GM21529 (cell line): ENCODE results near the gene DBX1.
"Not testable (repeated sequence)": the region's sequence is repeated elsewhere in the genome, so short reads cannot be mapped to it uniquely, and the experiment has no call there.

Experiments used
- ATAC-seq: cut with Tn5 transposase; IDR thresholded peaks from one replicate; pipeline ENCODE4 v1.9.1; 2021; ENCODE audit not compliant: unreplicated experiment

Gene DBX1

GRCh38 chr11:20161923-20162744 is 1.9 kb upstream of the DBX1 start:
- no peak for ATAC-seq

DNA sequence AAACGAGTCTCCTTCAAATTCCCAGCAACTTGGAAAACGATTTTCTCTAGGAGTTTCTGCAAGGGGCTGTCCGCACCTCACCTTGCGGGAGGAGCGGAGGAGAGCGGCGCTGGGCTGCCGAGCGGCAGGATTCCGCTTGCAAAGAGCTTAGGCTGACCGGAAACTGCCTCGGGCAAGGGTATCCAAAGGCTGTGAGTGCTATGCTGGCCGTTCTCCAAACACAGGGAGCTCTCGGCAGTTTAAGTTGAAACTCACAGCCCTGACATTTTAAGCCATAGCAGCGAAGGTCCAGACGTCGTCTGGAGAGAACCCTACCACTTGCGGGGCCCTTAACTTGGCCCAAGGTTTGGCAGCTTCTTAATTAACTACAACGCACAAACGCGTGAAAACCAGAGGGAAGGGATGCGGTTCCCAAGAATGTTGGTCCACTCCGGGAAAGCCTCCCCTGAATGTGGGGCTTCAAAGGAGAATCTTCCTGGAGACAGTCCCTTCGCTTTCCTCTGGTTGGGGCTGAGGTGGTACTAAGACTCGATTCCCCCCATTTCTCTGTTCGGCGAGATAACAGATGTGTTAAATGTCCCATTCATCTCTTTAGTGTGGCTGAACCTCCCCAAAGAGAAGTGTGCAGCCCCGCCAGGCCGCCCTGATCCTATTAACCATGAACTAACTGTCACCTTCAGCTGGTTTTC is 1.1 kb upstream of the DBX1 start:
- ATAC-seq, result no peak

- no peak for ATAC-seq
Observed at GRCh38 chr11:20159466-20160381, 551 bp downstream of the DBX1 start.

GRCh38 chr11:20158597-20159257 is 1.5 kb downstream of the DBX1 start:
- no peak for ATAC-seq

GRCh38 chr11:20157728-20158127 is 2.5 kb downstream of the DBX1 start:
- no peak for ATAC-seq

- ATAC-seq, result no peak
Observed at GRCh38 chr11:20156876-20157613, 3.2 kb downstream of the DBX1 start.

GRCh38 chr11:20156280-20156875 is 3.9 kb downstream of the DBX1 start:
- no peak for ATAC-seq

GRCh38 chr11:20155683-20156279 is 4.5 kb downstream of the DBX1 start:
- ATAC-seq, result no peak

DNA sequence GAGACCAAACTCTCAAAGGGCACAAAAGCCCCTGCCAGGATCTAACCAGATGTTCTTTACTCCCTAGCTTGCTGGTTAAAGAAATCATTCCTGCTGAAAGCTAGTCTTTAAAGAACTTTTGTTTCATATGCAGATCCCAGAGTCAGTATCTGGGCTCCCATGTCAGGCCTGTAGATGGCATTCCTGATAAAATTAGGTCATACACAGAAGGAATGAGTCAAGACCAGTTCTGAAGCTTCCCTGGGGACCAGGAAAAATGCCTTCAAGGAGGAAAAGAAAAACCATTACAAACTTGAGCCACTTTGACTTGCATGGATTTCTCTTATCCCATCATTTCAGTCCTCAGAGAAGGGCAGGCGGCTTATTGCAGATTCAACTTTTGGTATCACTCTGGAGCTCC is 5.9 kb downstream of the DBX1 start:
- ATAC-seq, result no peak

DNA sequence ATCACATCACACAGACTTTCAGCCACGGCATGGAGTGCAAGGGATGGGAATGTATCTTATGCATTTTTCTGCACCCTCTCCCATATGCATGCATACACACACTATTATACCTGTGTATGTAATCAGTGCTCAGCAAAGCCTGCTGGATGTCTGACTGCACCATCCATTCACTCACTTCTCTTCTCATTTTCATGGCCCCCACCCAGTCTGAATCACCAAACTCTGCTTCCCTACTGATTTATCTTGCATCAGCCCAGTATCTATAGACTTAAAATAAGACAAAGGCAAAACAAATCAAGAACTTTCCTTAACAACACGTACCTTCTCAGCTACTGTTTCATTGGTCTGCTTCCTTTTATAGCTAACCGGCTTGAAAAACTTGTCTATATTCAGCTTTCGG is 21.6 kb downstream of the DBX1 start:
- ATAC-seq, result no peak

- no peak for ATAC-seq
Observed at GRCh38 chr11:20137637-20138036, 22.6 kb downstream of the DBX1 start.

DNA sequence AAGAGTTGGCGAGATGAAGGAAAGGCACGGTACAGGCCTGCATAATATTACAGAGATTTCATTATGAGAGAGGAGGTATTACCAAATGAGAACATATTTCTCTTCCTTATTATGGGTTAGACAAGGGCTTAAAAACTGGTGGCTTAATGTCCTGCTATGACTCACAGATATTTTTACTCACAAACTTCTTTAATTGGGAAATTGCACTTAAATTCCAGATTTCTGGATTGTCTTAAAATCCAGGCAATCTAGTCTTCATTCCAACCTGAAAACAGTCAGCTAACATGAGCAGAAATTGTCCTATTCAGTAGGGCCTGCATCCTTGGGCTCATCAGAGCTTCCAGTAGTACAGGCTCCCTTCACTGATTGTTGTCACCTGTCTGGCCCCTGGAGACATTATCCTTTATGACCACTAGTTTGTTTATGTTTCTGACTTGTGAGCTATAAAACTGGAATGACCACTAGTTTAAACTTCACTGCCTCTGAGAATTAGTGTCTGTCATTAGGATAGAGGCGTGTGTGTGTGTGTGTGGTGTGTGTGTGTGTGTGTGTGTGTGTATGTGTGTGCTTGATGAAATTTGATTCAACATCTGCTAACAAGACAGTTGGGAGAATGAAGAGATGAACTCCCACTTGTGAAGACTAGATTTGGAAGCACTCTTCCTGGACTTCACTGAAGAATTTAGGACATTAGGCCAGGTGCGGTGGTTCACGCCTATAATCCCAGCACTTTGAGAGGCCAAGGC is 25.1 kb downstream of the DBX1 start:
- no peak for ATAC-seq

- ATAC-seq, result no peak
Observed at GRCh38 chr11:20132667-20133039, 27.6 kb downstream of the DBX1 start.

DNA sequence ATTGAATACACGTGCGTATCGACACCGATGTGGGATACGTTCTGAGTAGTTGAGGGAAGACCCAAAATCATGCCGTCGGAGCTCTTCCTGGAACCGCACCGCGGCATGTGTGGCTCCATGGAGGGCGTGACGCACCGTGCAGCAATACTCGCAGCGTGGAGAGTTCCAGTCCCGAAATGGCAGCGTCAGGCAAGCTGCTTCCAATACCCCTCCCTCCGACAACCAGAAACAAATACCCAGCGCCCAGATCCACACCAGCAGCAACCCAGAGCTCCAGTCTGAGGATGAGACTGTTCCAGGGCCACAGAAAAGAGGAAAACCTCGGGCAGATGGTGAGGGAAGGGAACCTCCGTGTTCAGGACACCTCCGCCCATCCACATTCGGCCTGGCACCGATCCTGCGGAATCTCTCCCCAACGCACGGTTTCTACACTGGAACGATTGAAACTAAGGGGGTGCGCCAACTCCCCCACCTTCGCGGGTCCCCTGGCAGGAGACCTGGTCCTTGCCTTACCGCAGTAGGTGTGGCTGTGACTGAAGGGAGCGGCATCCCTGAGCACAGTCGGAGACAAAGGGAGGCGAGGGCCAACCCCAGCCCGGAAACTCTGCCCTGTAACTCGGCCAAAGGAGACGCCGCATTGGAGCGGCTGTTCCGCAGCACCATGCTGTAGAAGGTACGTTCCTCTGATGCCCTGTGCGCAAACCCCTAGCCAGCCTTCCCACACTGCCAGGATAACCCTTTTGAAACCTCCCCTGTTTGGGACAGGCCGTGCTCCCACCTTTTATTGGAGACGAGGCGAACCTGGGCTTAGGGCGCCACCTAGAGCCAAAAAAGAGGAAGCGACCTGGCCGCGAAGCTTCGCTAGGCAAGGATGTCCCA is 28.2 kb downstream of the DBX1 start:
- ATAC-seq, result peak; percentile 61

GRCh38 chr11:20129665-20130064 is 30.6 kb downstream of the DBX1 start:
- ATAC-seq, result no peak

- not testable (repeated sequence) for ATAC-seq
Observed at GRCh38 chr11:20128528-20128825, 31.8 kb downstream of the DBX1 start.

GRCh38 chr11:20127671-20128527 is 32.4 kb downstream of the DBX1 start:
- ATAC-seq, result peak; percentile 82
